Measurements from ENCODE around the gene HERPUD1.

The HERPUD1 gene

DNA sequence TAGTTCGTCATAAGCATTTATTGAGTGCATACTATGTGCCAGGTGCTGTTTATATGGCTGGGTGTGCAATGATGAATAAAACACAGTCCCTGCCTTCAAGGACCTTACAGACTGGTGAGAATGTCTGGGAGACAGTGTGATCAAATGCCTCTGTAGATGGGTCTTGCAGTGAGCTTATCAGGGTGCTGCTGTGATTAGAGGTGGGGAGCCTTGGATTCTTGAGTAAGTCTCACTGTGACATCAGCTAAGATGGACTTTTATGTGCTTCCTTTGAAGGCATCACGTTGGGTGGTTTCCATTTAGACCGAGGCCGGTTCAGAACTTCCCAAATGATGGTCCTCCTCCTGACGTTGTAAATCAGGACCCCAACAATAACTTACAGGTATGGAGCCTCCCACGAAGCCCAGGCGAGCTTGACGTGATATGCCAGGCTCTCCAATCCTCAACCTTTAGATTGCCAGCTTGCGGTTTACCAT, 10.0 kb downstream of the HERPUD1 start:
- TF ChIP-seq CEBPB (IDR thresholded peaks at IDR 0.05) (no peak), EP300 (IDR thresholded peaks at IDR 0.05; ENCODE audit: borderline replicate concordance) (no peak), NFIC (IDR thresholded peaks at IDR 0.05) (no peak), RAD21 (IDR thresholded peaks at IDR 0.05; ENCODE audit: low read depth) (no peak), CREB1 (IDR thresholded peaks at IDR 0.05; ENCODE audit: low read depth) (no peak), FOXM1 (IDR thresholded peaks at IDR 0.05; ENCODE audit: borderline replicate concordance, low read depth) (no peak), YY1 (IDR thresholded peaks at IDR 0.05; ENCODE audit: low read depth) (no peak), ZBTB7A (IDR thresholded peaks at IDR 0.05; ENCODE audit: low read depth) (no peak), TAF1 (IDR thresholded peaks at IDR 0.05; ENCODE audit: low read depth) (no peak), TCF12 (IDR thresholded peaks at IDR 0.05; ENCODE audit: low read depth) (no peak), TEAD4 (IDR thresholded peaks at IDR 0.05) (no peak), EGR1 (IDR thresholded peaks at IDR 0.05) (no peak)
- TF ChIP-seq, protein P1, sequence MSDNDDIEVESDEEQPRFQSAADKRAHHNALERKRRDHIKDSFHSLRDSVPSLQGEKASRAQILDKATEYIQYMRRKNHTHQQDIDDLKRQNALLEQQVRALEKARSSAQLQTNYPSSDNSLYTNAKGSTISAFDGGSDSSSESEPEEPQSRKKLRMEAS (IDR thresholded peaks at IDR 0.05), result no peak
- TF ChIP-seq, protein P2, sequence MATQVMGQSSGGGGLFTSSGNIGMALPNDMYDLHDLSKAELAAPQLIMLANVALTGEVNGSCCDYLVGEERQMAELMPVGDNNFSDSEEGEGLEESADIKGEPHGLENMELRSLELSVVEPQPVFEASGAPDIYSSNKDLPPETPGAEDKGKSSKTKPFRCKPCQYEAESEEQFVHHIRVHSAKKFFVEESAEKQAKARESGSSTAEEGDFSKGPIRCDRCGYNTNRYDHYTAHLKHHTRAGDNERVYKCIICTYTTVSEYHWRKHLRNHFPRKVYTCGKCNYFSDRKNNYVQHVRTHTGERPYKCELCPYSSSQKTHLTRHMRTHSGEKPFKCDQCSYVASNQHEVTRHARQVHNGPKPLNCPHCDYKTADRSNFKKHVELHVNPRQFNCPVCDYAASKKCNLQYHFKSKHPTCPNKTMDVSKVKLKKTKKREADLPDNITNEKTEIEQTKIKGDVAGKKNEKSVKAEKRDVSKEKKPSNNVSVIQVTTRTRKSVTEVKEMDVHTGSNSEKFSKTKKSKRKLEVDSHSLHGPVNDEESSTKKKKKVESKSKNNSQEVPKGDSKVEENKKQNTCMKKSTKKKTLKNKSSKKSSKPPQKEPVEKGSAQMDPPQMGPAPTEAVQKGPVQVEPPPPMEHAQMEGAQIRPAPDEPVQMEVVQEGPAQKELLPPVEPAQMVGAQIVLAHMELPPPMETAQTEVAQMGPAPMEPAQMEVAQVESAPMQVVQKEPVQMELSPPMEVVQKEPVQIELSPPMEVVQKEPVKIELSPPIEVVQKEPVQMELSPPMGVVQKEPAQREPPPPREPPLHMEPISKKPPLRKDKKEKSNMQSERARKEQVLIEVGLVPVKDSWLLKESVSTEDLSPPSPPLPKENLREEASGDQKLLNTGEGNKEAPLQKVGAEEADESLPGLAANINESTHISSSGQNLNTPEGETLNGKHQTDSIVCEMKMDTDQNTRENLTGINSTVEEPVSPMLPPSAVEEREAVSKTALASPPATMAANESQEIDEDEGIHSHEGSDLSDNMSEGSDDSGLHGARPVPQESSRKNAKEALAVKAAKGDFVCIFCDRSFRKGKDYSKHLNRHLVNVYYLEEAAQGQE (IDR thresholded peaks at IDR 0.05; ENCODE audit: low read depth), result no peak
- TF ChIP-seq, protein P3, sequence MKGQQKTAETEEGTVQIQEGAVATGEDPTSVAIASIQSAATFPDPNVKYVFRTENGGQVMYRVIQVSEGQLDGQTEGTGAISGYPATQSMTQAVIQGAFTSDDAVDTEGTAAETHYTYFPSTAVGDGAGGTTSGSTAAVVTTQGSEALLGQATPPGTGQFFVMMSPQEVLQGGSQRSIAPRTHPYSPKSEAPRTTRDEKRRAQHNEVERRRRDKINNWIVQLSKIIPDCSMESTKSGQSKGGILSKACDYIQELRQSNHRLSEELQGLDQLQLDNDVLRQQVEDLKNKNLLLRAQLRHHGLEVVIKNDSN (IDR thresholded peaks at IDR 0.05), result no peak

DNA sequence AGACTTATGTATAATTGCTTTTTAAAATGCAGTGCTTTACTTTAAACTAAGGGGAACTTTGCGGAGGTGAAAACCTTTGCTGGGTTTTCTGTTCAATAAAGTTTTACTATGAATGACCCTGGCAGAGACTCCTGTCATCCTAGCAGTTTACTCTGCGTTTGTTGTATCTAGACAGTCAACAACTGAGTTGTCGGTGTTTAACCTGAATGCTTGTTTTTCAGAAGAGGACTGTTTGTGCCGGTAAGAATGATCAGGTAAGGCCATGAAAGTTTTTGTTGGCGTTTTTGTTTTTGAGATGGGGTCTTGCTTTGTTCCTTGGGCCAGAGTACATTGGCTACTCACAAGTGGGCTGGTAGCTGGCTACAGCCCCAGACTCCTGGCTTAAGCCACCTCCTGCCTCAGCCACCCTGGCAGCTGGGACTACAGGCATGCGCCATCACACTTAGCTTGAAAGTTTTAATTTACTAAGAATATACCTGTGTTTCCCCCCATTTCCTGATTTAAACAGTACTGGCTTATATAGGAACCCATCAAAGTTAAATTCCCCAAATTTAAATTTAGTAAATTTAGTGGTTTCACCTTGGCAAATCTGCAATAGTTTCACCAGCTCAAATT, 11.9 kb downstream of the HERPUD1 start:
- TF ChIP-seq, protein P1 (IDR thresholded peaks at IDR 0.05), result no peak
- TF ChIP-seq CREB1 (IDR thresholded peaks at IDR 0.05; ENCODE audit: low read depth), result no peak
- no peak for TF ChIP-seq TAF1 (IDR thresholded peaks at IDR 0.05; ENCODE audit: low read depth)
- TF ChIP-seq RAD21 (IDR thresholded peaks at IDR 0.05; ENCODE audit: low read depth), result no peak
- TF ChIP-seq CEBPB (IDR thresholded peaks at IDR 0.05), result no peak
- TF ChIP-seq TEAD4 (IDR thresholded peaks at IDR 0.05), result no peak
- no peak for TF ChIP-seq YY1 (IDR thresholded peaks at IDR 0.05; ENCODE audit: low read depth)
- TF ChIP-seq, protein P3 (IDR thresholded peaks at IDR 0.05), result no peak
- no peak for TF ChIP-seq FOXM1 (IDR thresholded peaks at IDR 0.05; ENCODE audit: borderline replicate concordance, low read depth)
- no peak for TF ChIP-seq TCF12 (IDR thresholded peaks at IDR 0.05; ENCODE audit: low read depth)
- TF ChIP-seq EP300 (IDR thresholded peaks at IDR 0.05; ENCODE audit: borderline replicate concordance), result no peak
- no peak for TF ChIP-seq NFIC (IDR thresholded peaks at IDR 0.05)
- TF ChIP-seq ZBTB7A (IDR thresholded peaks at IDR 0.05; ENCODE audit: low read depth), result no peak
- TF ChIP-seq, protein P2 (IDR thresholded peaks at IDR 0.05; ENCODE audit: low read depth), result no peak
- no peak for TF ChIP-seq EGR1 (IDR thresholded peaks at IDR 0.05)

DNA sequence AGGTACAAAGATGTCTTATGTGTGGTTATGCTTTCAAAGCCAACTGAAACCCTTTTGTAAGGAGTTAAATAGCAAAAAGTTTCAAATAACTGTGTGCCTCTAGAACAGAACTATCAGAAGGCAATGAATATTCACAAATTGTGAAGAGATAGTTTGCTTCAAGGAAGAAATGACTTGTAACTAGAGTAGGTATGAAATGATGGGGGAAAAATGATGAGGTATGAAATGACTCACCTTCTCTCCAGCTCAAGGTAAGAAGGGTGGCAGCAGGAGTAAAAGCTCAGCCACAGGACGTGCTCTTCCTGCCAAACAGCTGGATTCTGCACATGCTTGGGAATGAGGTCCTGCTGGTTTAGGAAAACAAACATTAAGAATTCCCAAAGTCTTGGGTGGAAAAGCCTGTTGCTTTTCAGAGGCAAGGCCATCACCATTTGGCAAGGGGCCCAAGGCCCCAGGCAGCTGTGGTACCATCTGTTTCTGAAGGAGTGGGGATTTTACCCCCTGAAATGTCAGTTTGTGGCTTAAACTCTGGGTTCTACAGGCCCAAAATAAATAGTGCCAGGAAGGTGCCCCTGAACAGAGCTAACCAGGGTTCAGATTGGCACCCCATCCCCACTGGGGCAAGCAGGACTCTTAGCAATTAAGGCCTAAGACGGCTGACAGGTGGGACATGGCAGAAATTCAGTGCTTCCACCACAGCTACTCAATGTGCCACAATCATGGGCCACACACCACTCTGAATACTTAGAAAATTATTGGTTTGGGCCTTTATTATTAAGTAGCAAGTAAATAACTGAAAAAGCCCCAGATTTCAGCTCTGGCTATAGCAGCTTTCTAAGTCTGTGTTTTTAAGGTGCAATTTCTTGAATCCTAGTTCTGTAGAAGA, 13.3 kb downstream of the HERPUD1 start:
- TF ChIP-seq, protein P1 (IDR thresholded peaks at IDR 0.05), result no peak
- TF ChIP-seq ZBTB7A (IDR thresholded peaks at IDR 0.05; ENCODE audit: low read depth) (no peak), EP300 (IDR thresholded peaks at IDR 0.05; ENCODE audit: borderline replicate concordance) (no peak), CREB1 (IDR thresholded peaks at IDR 0.05; ENCODE audit: low read depth) (no peak), TEAD4 (IDR thresholded peaks at IDR 0.05) (no peak), TAF1 (IDR thresholded peaks at IDR 0.05; ENCODE audit: low read depth) (no peak)

DNA sequence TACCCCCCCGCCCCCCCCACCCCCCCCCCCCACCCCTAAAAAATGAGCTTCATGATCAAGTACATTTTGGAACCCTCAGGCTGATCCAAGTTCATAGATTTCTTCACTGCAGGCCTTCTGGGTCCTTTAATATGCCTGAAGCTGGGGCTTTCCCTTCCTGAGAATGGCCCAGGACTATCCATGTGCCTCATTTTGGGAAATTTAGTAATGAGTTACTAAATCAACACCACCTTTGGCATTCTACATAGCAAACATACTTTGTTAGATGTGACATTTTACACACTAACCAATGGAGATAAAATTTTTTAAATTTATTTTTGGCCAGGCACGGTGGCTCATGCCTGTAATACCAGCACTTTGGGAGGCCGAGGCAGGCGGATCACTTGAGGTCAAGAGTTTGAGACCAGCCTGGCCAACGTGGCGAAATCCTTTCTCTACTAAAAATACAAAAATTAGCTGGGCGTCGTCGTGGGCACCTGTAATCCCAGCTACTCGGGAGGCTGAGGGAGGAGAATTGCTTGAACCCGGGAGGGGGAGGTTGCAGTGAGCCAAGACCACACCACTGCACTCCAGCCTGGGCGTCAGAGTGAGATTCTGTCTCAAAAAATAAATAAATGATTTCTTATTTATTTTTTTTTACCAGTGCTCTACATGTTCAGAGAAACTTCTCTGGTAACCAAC, 14.0 kb downstream of the HERPUD1 start:
- TF ChIP-seq TEAD4 (IDR thresholded peaks at IDR 0.05) (no peak), EP300 (IDR thresholded peaks at IDR 0.05; ENCODE audit: borderline replicate concordance) (no peak), CEBPB (IDR thresholded peaks at IDR 0.05) (no peak), RAD21 (IDR thresholded peaks at IDR 0.05; ENCODE audit: low read depth) (no peak), ZBTB7A (IDR thresholded peaks at IDR 0.05; ENCODE audit: low read depth) (no peak), TCF12 (IDR thresholded peaks at IDR 0.05; ENCODE audit: low read depth) (no peak), CREB1 (IDR thresholded peaks at IDR 0.05; ENCODE audit: low read depth) (no peak), FOXM1 (IDR thresholded peaks at IDR 0.05; ENCODE audit: borderline replicate concordance, low read depth) (no peak), EGR1 (IDR thresholded peaks at IDR 0.05) (no peak), YY1 (IDR thresholded peaks at IDR 0.05; ENCODE audit: low read depth) (no peak), TAF1 (IDR thresholded peaks at IDR 0.05; ENCODE audit: low read depth) (no peak), NFIC (IDR thresholded peaks at IDR 0.05) (no peak)
- TF ChIP-seq, protein P1 (IDR thresholded peaks at IDR 0.05), result no peak
- TF ChIP-seq, protein P3 (IDR thresholded peaks at IDR 0.05), result no peak
- TF ChIP-seq, protein P2 (IDR thresholded peaks at IDR 0.05; ENCODE audit: low read depth), result no peak
